Neuronal stem cell (in vitro differentiated cells): Measurements from ENCODE around the gene RAD51B.

Source experiments
- DNase-seq: peaks from one replicate; pipeline ENCODE4 v3.0.0-alpha.2; 2013; ENCODE audit warnings: low spot score
- H2AFZ ChIP-seq: one replicate; pipeline ENCODE4 v1.6.1; 2013; ENCODE audit warnings: mild to moderate bottlenecking, low read length, inconsistent platforms
- H2AK5ac ChIP-seq: 2 replicates; pipeline ENCODE4 v1.6.1; 2013; ENCODE audit warnings: low read depth, mild to moderate bottlenecking, inconsistent platforms, low read length, moderate library complexity, mixed read lengths
- H2BK120ac ChIP-seq: 2 replicates; pipeline ENCODE4 v1.6.1; 2013; ENCODE audit warnings: low read depth, mild to moderate bottlenecking, inconsistent platforms, low read length, moderate library complexity, mixed read lengths
- H2BK12ac ChIP-seq: one replicate; pipeline ENCODE4 v1.6.1; 2013; ENCODE audit warnings: low read length, inconsistent platforms
- H2BK15ac ChIP-seq: 2 replicates; pipeline ENCODE4 v1.6.1; 2013; ENCODE audit warnings: mild to moderate bottlenecking, low read length, inconsistent platforms, mixed read lengths
- H2BK5ac ChIP-seq: one replicate; pipeline ENCODE4 v1.6.1; 2013; ENCODE audit warnings: inconsistent platforms, mild to moderate bottlenecking, low read length, moderate library complexity
- H3K14ac ChIP-seq: one replicate; pipeline ENCODE4 v1.6.1; 2013; ENCODE audit warnings: low read length, inconsistent platforms
- H3K18ac ChIP-seq: 2 replicates; pipeline ENCODE4 v1.6.1; 2013; ENCODE audit warnings: low read length, inconsistent platforms
- H3K23ac ChIP-seq: 2 replicates; pipeline ENCODE4 v1.6.1; 2013; ENCODE audit warnings: low read depth, mild to moderate bottlenecking, mixed read lengths, low read length, inconsistent platforms; ENCODE audit not compliant: poor library complexity
- H3K27ac ChIP-seq: replicated peaks from 3 replicates; pipeline ENCODE4 v1.5.1; 2013; ENCODE audit warnings: low read length, inconsistent platforms
- H3K27me3 ChIP-seq, 3 experiments: 2 replicates each; pipeline ENCODE4 v1.6.1; 2013; ENCODE audit warnings: low read length in 3 of 3, mild to moderate bottlenecking in 2 of 3, inconsistent platforms in 1 of 3, low read depth in 1 of 3, mixed read lengths in 1 of 3, moderate library complexity in 1 of 3; ENCODE audit not compliant: control insufficient read depth in 3 of 3, insufficient read depth in 3 of 3
- H3K36me3 ChIP-seq, 2 donors: replicated peaks in 1 of 2; 2 replicates each; pipeline ENCODE4 v1.6.1; 2013; ENCODE audit warnings: low read length in 2 of 2; ENCODE audit not compliant: control insufficient read depth in 2 of 2, insufficient read depth in 2 of 2
- H3K4ac ChIP-seq: 2 replicates; pipeline ENCODE4 v1.6.1; 2013; ENCODE audit warnings: inconsistent platforms, mild to moderate bottlenecking, low read length, moderate library complexity
- H3K4me1 ChIP-seq, 2 donors: 1 replicate in 1 of 2; 2 replicates in 1 of 2; pipeline ENCODE4 v1.6.1; 2013; ENCODE audit warnings: low read length in 2 of 2, low read depth in 1 of 2; ENCODE audit not compliant: control insufficient read depth in 2 of 2, insufficient read depth in 1 of 2
- H3K4me2 ChIP-seq: one replicate; pipeline ENCODE4 v1.6.1; 2013; ENCODE audit warnings: mild to moderate bottlenecking, low read length, inconsistent platforms; ENCODE audit not compliant: insufficient read depth, poor library complexity, severe bottlenecking
- H3K4me3 ChIP-seq, 2 donors: 2 replicates each; pipeline ENCODE4 v1.5.1; 2013; ENCODE audit warnings: low read length in 2 of 2, mild to moderate bottlenecking in 2 of 2, inconsistent platforms in 1 of 2, moderate library complexity in 1 of 2
- H3K79me1 ChIP-seq: one replicate; pipeline ENCODE4 v1.6.1; 2013; ENCODE audit warnings: low read depth, mild to moderate bottlenecking, inconsistent platforms, low read length, moderate library complexity
- H3K9ac ChIP-seq: one replicate; pipeline ENCODE4 v1.6.1; 2013; ENCODE audit warnings: mild to moderate bottlenecking, low read depth, low read length, inconsistent platforms; ENCODE audit not compliant: poor library complexity
- H3K9me3 ChIP-seq, 2 donors: replicated peaks in 1 of 2; 2 replicates each; pipeline versions ENCODE3 to v1.6.1; 2013; ENCODE audit warnings: low read length in 2 of 2, mild to moderate bottlenecking in 2 of 2, inconsistent platforms in 1 of 2, low read depth in 1 of 2, mixed read lengths in 1 of 2, moderate library complexity in 1 of 2; ENCODE audit not compliant: control insufficient read depth in 2 of 2, insufficient read depth in 1 of 2
- H4K8ac ChIP-seq: one replicate; pipeline ENCODE4 v1.6.1; 2013; ENCODE audit warnings: low read depth, mild to moderate bottlenecking, inconsistent platforms, low read length, moderate library complexity
- H4K91ac ChIP-seq: one replicate; pipeline ENCODE4 v1.6.1; 2013; ENCODE audit warnings: low read length, low read depth, mild to moderate bottlenecking, inconsistent platforms; ENCODE audit not compliant: poor library complexity
- WGBS, 2 donors: extraction: QIAGEN DNeasy Blood & Tissue Kit; methylation state at CpG; one replicate each; pipeline ENCODE4 v1.1.7; 2013; ENCODE audit warnings: missing lambda C conversion rate in 2 of 2, mixed read lengths in 1 of 2; ENCODE audit not compliant: insufficient read length in 2 of 2, insufficient replicate concordance in 1 of 2; ENCODE audit errors: extremely low coverage in 2 of 2; 5-methylcytosine and 5-hydroxymethylcytosine counted together

Gene RAD51B

GRCh38 chr14:68748691-68749090 lies 929.1 kb downstream of the RAD51B start:
- H3K27ac ChIP-seq: no peak overlapping the region
- H3K14ac ChIP-seq: no peak overlapping the region
- no peak overlapping the region for H2BK15ac ChIP-seq
- H2BK5ac ChIP-seq: no peak overlapping the region
- peak overlapping the region; percentile 46 for H2AFZ ChIP-seq
- no peak overlapping the region for H3K9ac ChIP-seq
- peak overlapping the region; percentile 48 for H2BK120ac ChIP-seq
- H3K27me3 ChIP-seq: no peaks in the 10 kb centered on the region
- H3K4me3 ChIP-seq: no peak overlapping the region
- no peaks in the 10 kb centered on the region for H3K79me1 ChIP-seq
- H3K4ac ChIP-seq: no peak overlapping the region
- H3K4me2 ChIP-seq: no peak overlapping the region
- no CpG with 5 or more reads among the region's 5 CpGs for WGBS, 2 donors
- H2BK12ac ChIP-seq: peak overlapping the region; percentile 27
- no peak overlapping the region for H3K23ac ChIP-seq
- DNase-seq: no peak
- no peaks in the 10 kb centered on the region for H3K36me3 ChIP-seq
- no peak overlapping the region for H4K8ac ChIP-seq
- H3K18ac ChIP-seq: peak overlapping the region; percentile 2
- H4K91ac ChIP-seq: no peak overlapping the region
- H3K9me3 ChIP-seq: peaks cover 3 to 5% of the 10 kb centered on the region in 2 donors
- H2AK5ac ChIP-seq: peak overlapping the region; percentile 20
- H3K4me1 ChIP-seq: peaks cover 6 to 17% of the 10 kb centered on the region in 2 donors

GRCh38 chr14:68749487-68750475 lies 930.2 kb downstream of the RAD51B start:
- no peaks in the 10 kb centered on the region for H3K27me3 ChIP-seq
- peaks cover 6 to 17% of the 10 kb centered on the region in 2 donors for H3K4me1 ChIP-seq
- H2BK12ac ChIP-seq: no peak overlapping the region
- H2AFZ ChIP-seq: peak overlapping the region; percentile 71
- no peak overlapping the region for H4K8ac ChIP-seq
- no peak overlapping the region for H2BK5ac ChIP-seq
- H3K23ac ChIP-seq: no peak overlapping the region
- no CpG with 5 or more reads among the region's 11 CpGs for WGBS, 2 donors
- no peaks in the 10 kb centered on the region for H3K36me3 ChIP-seq
- peak overlapping the region; percentile 52 for H3K18ac ChIP-seq
- no peak overlapping the region for H3K4ac ChIP-seq
- no peak overlapping the region for H2BK15ac ChIP-seq
- H3K4me3 ChIP-seq: no peak overlapping the region
- H3K9me3 ChIP-seq: peaks cover 3 to 5% of the 10 kb centered on the region in 2 donors
- H3K14ac ChIP-seq: no peak overlapping the region
- no peak overlapping the region for H3K9ac ChIP-seq
- H3K4me2 ChIP-seq: no peak overlapping the region
- no peak overlapping the region for H2AK5ac ChIP-seq
- no peak overlapping the region for H3K27ac ChIP-seq
- DNase-seq: no peak
- H3K79me1 ChIP-seq: no peaks in the 10 kb centered on the region
- H4K91ac ChIP-seq: no peak overlapping the region
- H2BK120ac ChIP-seq: no peak overlapping the region

GRCh38 chr14:68752271-68753006 lies 932.9 kb downstream of the RAD51B start:
- H3K4me3 ChIP-seq: no peak overlapping the region
- H3K79me1 ChIP-seq: no peaks in the 10 kb centered on the region
- H3K14ac ChIP-seq: no peak overlapping the region
- no peak overlapping the region for H2BK12ac ChIP-seq
- H3K27ac ChIP-seq: no peak overlapping the region
- H4K91ac ChIP-seq: no peak overlapping the region
- no peak overlapping the region for H3K4ac ChIP-seq
- H2BK5ac ChIP-seq: no peak overlapping the region
- H3K18ac ChIP-seq: no peak overlapping the region
- H3K4me2 ChIP-seq: no peak overlapping the region
- H3K9me3 ChIP-seq: peaks cover 3 to 5% of the 10 kb centered on the region in 2 donors
- H3K23ac ChIP-seq: no peak overlapping the region
- peaks cover 0 to 12% of the 10 kb centered on the region in 2 donors for H3K4me1 ChIP-seq
- no peak overlapping the region for H4K8ac ChIP-seq
- no peak overlapping the region for H2AK5ac ChIP-seq
- H3K36me3 ChIP-seq: no peaks in the 10 kb centered on the region
- no CpG with 5 or more reads among the region's 6 CpGs for WGBS, 2 donors
- no peak overlapping the region for H3K9ac ChIP-seq
- no peak overlapping the region for H2BK120ac ChIP-seq
- H2BK15ac ChIP-seq: no peak overlapping the region
- no peak for DNase-seq
- no peak overlapping the region for H2AFZ ChIP-seq
- no peaks in the 10 kb centered on the region for H3K27me3 ChIP-seq

- Histone ChIP-seq H2BK15ac (no peak overlapping the region), H3K4ac (no peak overlapping the region), H3K27me3 (no peaks in the 10 kb centered on the region), H3K4me1 (peaks cover 0 to 7% of the 10 kb centered on the region in 2 donors), H3K9ac (no peak overlapping the region), H2BK12ac (no peak overlapping the region), H3K79me1 (no peaks in the 10 kb centered on the region), H4K8ac (no peak overlapping the region), H3K18ac (no peak overlapping the region), H3K27ac (no peak overlapping the region), H3K4me2 (no peak overlapping the region), H3K14ac (no peak overlapping the region), H3K4me3 (no peak overlapping the region), H2AK5ac (no peak overlapping the region), H4K91ac (no peak overlapping the region), H3K9me3 (peaks cover 0 to under 1% of the 10 kb centered on the region in 2 donors), H3K23ac (no peak overlapping the region), H2BK5ac (no peak overlapping the region), H3K36me3 (no peaks in the 10 kb centered on the region), H2BK120ac (no peak overlapping the region), H2AFZ (no peak overlapping the region)
- WGBS, 2 donors: no CpG with 5 or more reads among the region's 4 CpGs
- no peak for DNase-seq
These were observed 934.1 kb downstream of the RAD51B start for GRCh38 chr14:68753690-68754089.
